ENCODE results near the gene CCDC71L.

CCDC71L gene

DNA sequence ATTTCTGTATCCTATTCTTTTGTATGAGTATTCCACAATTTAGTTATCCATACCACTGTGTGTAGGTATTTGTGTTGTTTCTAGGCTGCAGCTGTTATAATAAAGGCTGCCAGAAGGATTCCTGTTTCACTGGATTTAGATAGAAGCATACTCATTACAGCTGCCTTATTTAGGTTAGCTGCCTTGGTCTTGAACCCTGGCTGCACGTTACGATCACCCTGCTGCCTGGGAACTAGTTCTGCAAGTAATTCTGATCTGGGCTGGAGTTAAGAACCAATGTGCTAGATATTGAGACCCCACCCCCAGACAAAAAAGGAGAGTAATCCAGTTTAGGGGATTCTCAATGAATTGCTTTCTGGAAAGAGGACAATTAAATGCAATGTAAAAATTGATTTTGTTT lies 43.1 kb downstream of the CCDC71L start:
- H3K27me3 Mint-ChIP-seq (ENCODE audit: low read depth, poor library complexity), result no peaks in the 10 kb centered on the region
- no peak for DNase-seq
- H3K4me3 Mint-ChIP-seq, result no peak overlapping the region
- TF ChIP-seq, protein P1, sequence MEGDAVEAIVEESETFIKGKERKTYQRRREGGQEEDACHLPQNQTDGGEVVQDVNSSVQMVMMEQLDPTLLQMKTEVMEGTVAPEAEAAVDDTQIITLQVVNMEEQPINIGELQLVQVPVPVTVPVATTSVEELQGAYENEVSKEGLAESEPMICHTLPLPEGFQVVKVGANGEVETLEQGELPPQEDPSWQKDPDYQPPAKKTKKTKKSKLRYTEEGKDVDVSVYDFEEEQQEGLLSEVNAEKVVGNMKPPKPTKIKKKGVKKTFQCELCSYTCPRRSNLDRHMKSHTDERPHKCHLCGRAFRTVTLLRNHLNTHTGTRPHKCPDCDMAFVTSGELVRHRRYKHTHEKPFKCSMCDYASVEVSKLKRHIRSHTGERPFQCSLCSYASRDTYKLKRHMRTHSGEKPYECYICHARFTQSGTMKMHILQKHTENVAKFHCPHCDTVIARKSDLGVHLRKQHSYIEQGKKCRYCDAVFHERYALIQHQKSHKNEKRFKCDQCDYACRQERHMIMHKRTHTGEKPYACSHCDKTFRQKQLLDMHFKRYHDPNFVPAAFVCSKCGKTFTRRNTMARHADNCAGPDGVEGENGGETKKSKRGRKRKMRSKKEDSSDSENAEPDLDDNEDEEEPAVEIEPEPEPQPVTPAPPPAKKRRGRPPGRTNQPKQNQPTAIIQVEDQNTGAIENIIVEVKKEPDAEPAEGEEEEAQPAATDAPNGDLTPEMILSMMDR (IDR thresholded peaks at IDR 0.05), result no peak
- H3K27ac Mint-ChIP-seq, result no peak overlapping the region
- no peaks in the 10 kb centered on the region for H3K36me3 Mint-ChIP-seq (ENCODE audit: low read depth)
- H3K4me1 Mint-ChIP-seq, result no peaks in the 10 kb centered on the region
- H3K9me3 Mint-ChIP-seq, result peaks cover 17% of the 10 kb centered on the region

DNA sequence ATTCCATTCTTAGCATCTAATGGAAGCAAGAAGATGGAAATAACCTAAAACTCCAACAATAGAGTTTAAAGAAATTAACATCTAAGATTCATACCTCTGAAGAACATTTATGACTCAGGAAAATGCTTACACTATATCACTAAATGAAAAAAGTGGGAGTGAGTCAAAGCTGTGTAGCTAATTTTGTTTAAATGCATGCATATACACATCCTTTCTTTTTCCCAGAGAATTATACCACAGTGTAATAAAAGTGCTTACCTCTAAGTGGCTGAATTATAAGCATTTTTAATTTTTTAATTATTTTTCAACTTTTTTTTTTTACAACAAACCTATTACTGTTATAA lies 44.3 kb downstream of the CCDC71L start:
- H3K9me3 Mint-ChIP-seq, result peaks cover 17% of the 10 kb centered on the region
- no peak overlapping the region for H3K27ac Mint-ChIP-seq
- TF ChIP-seq, protein P1 (IDR thresholded peaks at IDR 0.05), result no peak
- no peaks in the 10 kb centered on the region for H3K4me1 Mint-ChIP-seq
- no peak overlapping the region for H3K4me3 Mint-ChIP-seq
- no peaks in the 10 kb centered on the region for H3K36me3 Mint-ChIP-seq (ENCODE audit: low read depth)
- H3K27me3 Mint-ChIP-seq (ENCODE audit: low read depth, poor library complexity), result no peaks in the 10 kb centered on the region
- DNase-seq, result no peak

DNA sequence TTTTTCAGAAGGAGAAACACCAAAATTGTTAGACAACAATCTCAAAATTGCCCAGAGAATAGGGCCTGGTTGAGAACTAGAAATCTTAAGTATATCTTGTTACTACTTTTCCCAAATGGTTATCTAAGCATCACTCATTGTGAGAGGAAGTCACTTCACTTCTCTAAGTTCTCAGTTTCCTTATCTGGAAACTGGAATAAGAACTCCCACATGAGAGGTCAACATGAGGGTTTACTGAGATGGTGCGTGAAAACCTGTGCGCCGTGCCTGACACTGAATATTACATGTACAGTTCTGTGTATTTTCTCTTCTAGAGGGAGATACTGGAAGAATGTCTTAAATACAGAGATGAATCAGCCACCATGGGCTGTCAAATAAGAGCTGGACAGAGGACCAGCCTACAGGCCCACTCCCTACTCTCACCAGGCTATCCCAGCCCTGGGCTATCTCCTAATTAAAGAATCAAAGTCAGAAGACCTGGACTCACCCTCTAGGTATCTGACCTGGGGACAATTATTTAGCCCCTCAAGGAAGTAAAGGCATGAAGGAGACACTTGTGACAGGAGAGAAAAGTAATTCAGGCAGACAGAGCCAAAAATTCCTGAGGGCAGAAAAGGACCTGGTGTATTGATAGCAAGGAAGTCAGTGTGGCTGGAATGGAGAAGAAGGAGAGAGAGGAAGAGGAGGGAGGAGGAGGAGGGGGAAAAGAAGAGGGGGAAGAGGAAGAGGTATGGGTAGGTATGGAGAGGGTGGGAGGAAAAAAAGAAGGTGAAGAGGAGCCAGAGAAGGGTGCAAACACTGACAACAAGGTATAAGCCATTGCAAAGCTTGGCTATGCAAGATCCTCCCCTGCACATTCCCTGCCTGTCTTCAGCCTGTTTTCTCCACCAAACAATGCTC lies 44.9 kb downstream of the CCDC71L start:
- Mint-ChIP-seq H3K9me3 (peaks cover 16% of the 10 kb centered on the region), H3K4me1 (peaks cover 3% of the 10 kb centered on the region), H3K36me3 (ENCODE audit: low read depth) (no peaks in the 10 kb centered on the region), H3K27me3 (ENCODE audit: low read depth, poor library complexity) (no peaks in the 10 kb centered on the region), H3K27ac (no peak overlapping the region), H3K4me3 (no peak overlapping the region)
- no peak for DNase-seq
- TF ChIP-seq, protein P1 (IDR thresholded peaks at IDR 0.05), result no peak

DNA sequence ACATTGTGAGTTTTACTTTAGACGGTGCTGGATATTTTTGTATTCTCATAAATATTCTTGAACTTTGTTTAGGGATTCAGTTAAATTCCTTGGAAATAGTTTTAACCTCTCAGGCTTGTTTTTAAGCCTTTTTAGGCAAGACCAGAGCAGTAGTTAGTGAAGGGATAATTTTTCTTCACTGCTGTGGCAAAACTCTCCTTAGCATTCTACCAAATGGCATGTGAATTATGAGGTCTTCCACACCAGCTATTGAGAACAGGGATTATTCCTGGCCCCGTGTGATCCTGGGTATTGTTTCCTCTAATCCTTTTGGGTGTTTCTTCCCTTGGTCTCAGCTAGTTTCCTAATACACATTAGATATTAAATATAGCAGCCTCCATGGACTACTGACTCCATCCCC lies 46.2 kb downstream of the CCDC71L start:
- H3K4me3 Mint-ChIP-seq, result no peak overlapping the region
- H3K9me3 Mint-ChIP-seq, result peaks cover 16% of the 10 kb centered on the region
- H3K27me3 Mint-ChIP-seq (ENCODE audit: low read depth, poor library complexity), result no peaks in the 10 kb centered on the region
- H3K27ac Mint-ChIP-seq, result no peak overlapping the region
- DNase-seq, result no peak
- H3K36me3 Mint-ChIP-seq (ENCODE audit: low read depth), result no peaks in the 10 kb centered on the region
- TF ChIP-seq, protein P1 (IDR thresholded peaks at IDR 0.05), result no peak
- H3K4me1 Mint-ChIP-seq, result peaks cover 7% of the 10 kb centered on the region

DNA sequence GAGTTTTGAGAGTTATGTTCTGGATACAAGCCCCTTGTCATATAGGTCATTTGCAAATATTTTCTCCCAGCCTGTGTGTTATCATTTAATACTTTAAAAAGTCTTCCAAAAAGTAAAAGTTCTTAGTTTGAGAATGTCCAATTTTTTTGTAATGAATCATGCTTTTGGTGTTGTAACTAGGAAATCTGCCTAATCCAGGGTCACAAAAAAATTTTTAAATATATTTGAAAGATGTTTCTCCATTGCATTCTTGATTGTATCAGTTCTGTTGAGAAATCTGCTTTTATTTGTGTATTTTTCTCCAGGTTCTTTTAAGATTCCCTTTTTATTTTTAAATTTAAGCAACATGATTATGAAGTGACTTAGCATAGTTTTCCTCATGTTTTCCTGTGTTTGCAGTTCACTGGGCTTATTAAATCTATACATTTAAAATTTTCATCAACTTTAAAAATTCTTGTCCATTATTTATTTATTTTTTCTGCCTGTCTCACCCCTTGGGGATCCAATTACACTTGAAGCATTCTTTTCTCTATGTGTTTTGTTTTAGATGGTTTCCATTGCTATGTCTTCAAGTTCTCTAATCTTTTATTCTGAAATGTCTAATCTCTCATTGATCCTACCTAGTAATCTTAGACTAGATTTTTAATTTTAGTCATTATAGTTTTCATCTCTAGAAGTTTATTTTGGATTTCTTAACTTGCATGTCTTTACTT lies 47.0 kb downstream of the CCDC71L start:
- no peak for DNase-seq
- Mint-ChIP-seq H3K4me1 (peaks cover 7% of the 10 kb centered on the region), H3K27me3 (ENCODE audit: low read depth, poor library complexity) (no peaks in the 10 kb centered on the region), H3K36me3 (ENCODE audit: low read depth) (no peaks in the 10 kb centered on the region), H3K4me3 (no peak overlapping the region), H3K27ac (no peak overlapping the region), H3K9me3 (peaks cover 16% of the 10 kb centered on the region)
- TF ChIP-seq, protein P1 (IDR thresholded peaks at IDR 0.05), result no peak
